Natural killer cell (primary cell): ENCODE results near the gene WNK3. TPM values are rescaled to one million over a fixed set of nuclear protein-coding genes. Genes with fewer than 3 reads are reported as not detected.

ENCODE experiments used
- ATAC-seq, 3 donors: fragments of 150-1000 bp in 2 of 3; fragments of 200-7000 bp in 1 of 3; cut with Tn5 transposase; 1 replicate in 1 of 3; 2 replicates in 2 of 3; pipeline ENCODE4 v1.10.0; 2021; ENCODE audit warnings: mild to moderate bottlenecking in 2 of 3, moderate library complexity in 2 of 3
- DNase-seq, 2 donors: peaks; one replicate each; pipeline versions ENCODE4 v3.0.0 to v3.0.0-alpha.2; 2013 to 2021; ENCODE audit warnings: mixed read lengths in 1 of 2
- H3K27ac ChIP-seq: one replicate; pipeline ENCODE4 v1.5.1; 2013; ENCODE audit warnings: mild to moderate bottlenecking, low read length
- H3K27me3 ChIP-seq: one replicate; pipeline ENCODE4 v1.6.1; 2013; ENCODE audit warnings: low read length; ENCODE audit not compliant: control insufficient read depth, insufficient read depth
- H3K36me3 ChIP-seq: one replicate; pipeline ENCODE4 v1.6.1; 2013; ENCODE audit warnings: low read length; ENCODE audit not compliant: control insufficient read depth, insufficient read depth
- H3K4me1 ChIP-seq: one replicate; pipeline ENCODE4 v1.6.1; 2013; ENCODE audit warnings: low read length; ENCODE audit not compliant: control insufficient read depth, insufficient read depth
- H3K4me3 ChIP-seq: one replicate; pipeline ENCODE4 v1.5.1; 2013; ENCODE audit warnings: low read length
- H3K9me3 ChIP-seq: one replicate; pipeline ENCODE4 v1.6.1; 2013; ENCODE audit warnings: low read length; ENCODE audit not compliant: control insufficient read depth, insufficient read depth
- H3K27ac Mint-ChIP-seq, 2 donors: one replicate each; pipeline ENCODE4 v1.8.0; 2022; ENCODE audit warnings: mild to moderate bottlenecking in 2 of 2, mixed read lengths in 2 of 2, moderate library complexity in 1 of 2
- H3K27me3 Mint-ChIP-seq, 2 donors: one replicate each; pipeline ENCODE4 v1.8.0; 2022; ENCODE audit warnings: low read depth in 2 of 2, mixed read lengths in 2 of 2
- H3K36me3 Mint-ChIP-seq: one replicate; pipeline ENCODE4 v1.8.0; 2022; ENCODE audit warnings: mixed read lengths
- H3K4me1 Mint-ChIP-seq, 2 donors: one replicate each; pipeline ENCODE4 v1.8.0; 2022; ENCODE audit warnings: mixed read lengths in 2 of 2
- H3K4me3 Mint-ChIP-seq: one replicate; pipeline ENCODE4 v1.8.0; 2022; ENCODE audit warnings: mild to moderate bottlenecking, moderate library complexity, mixed read lengths
- H3K9me3 Mint-ChIP-seq, 2 donors: one replicate each; pipeline ENCODE4 v1.8.0; 2022; ENCODE audit warnings: mixed read lengths in 2 of 2
- CTCF ChIP-seq: fragments of 200-600 bp; IDR thresholded peaks from one replicate; pipeline ENCODE4 v1.8.0; 2022; ENCODE audit warnings: antibody characterized with exemption
- WGBS: methylation state at CpG from one replicate; pipeline ENCODE4 v1.1.7; 2013; ENCODE audit warnings: missing lambda C conversion rate; ENCODE audit not compliant: insufficient coverage; 5-methylcytosine and 5-hydroxymethylcytosine counted together
- intact Hi-C: fragments of 100-400 bp; cut with micrococcal nuclease; formaldehyde crosslinking; loops from one replicate; pipeline ENCODE4 v1.14.2; 2022
- total RNA-seq, 4 donors: library from RNA; stranded (reverse); fragments of 120-200 nt in 1 of 4; gene quantifications; one replicate each; pipeline versions ENCODE4 v1.2.3 to v1.2.4, GENCODE V29; 2013 to 2022

The WNK3 gene
- total RNA-seq, 3 donors from 2014 or later (not counting 1 experiment from before 2014, with no cell fraction given), result 0.05 to 0.13 TPM; not detected in 1

- H3K27me3 ChIP-seq, result no peaks in the 10 kb centered on the region
- H3K27ac Mint-ChIP-seq, result no peak overlapping the region
- H3K27me3 Mint-ChIP-seq, result no peaks in the 10 kb centered on the region
- H3K9me3 Mint-ChIP-seq, result no peaks in the 10 kb centered on the region
- no peaks in the 10 kb centered on the region for H3K36me3 Mint-ChIP-seq
- ATAC-seq, result no peak
- DNase-seq, result no peak
- H3K9me3 ChIP-seq, result no peaks in the 10 kb centered on the region
- no peak overlapping the region for H3K4me3 Mint-ChIP-seq
- intact Hi-C loops, result no loop called here
- no peak for TF ChIP-seq CTCF
- H3K4me1 ChIP-seq, result no peaks in the 10 kb centered on the region
- H3K27ac ChIP-seq, result no peak overlapping the region
- WGBS, result 94% methylated on average over 3 of the region's 3 CpGs
- peaks cover 0 to 16% of the 10 kb centered on the region in 2 donors for H3K4me1 Mint-ChIP-seq
- no peak overlapping the region for H3K4me3 ChIP-seq
- H3K36me3 ChIP-seq, result no peaks in the 10 kb centered on the region
Observed at GRCh38 chrX:54172455-54172854, 185.4 kb downstream of the WNK3 start.

GRCh38 chrX:54171527-54172250 is 186.2 kb downstream of the WNK3 start:
- H3K27ac Mint-ChIP-seq, result no peak overlapping the region
- Histone ChIP-seq H3K27ac (no peak overlapping the region), H3K9me3 (no peaks in the 10 kb centered on the region), H3K4me3 (no peak overlapping the region), H3K4me1 (no peaks in the 10 kb centered on the region), H3K27me3 (no peaks in the 10 kb centered on the region), H3K36me3 (no peaks in the 10 kb centered on the region)
- peaks cover 0 to 8% of the 10 kb centered on the region in 2 donors for H3K4me1 Mint-ChIP-seq
- H3K36me3 Mint-ChIP-seq, result no peaks in the 10 kb centered on the region
- no peak for DNase-seq
- no peaks in the 10 kb centered on the region for H3K27me3 Mint-ChIP-seq
- ATAC-seq, result no peak
- no peak for TF ChIP-seq CTCF
- intact Hi-C loops, result no loop called here
- 88% methylated on average over 4 of the region's 4 CpGs for WGBS
- H3K4me3 Mint-ChIP-seq, result no peak overlapping the region
- no peaks in the 10 kb centered on the region for H3K9me3 Mint-ChIP-seq

GRCh38 chrX:54171091-54171490 is 186.8 kb downstream of the WNK3 start:
- H3K27me3 ChIP-seq, result no peaks in the 10 kb centered on the region
- no peak overlapping the region for H3K27ac ChIP-seq
- TF ChIP-seq CTCF, result no peak
- no peaks in the 10 kb centered on the region for H3K4me1 ChIP-seq
- intact Hi-C loops, result no loop called here
- Mint-ChIP-seq H3K27ac (no peak overlapping the region), H3K36me3 (no peaks in the 10 kb centered on the region), H3K27me3 (no peaks in the 10 kb centered on the region), H3K4me1 (peaks cover 0 to 6% of the 10 kb centered on the region in 2 donors), H3K9me3 (no peaks in the 10 kb centered on the region), H3K4me3 (no peak overlapping the region)
- DNase-seq (no peak), ATAC-seq (no peak)
- H3K4me3 ChIP-seq, result no peak overlapping the region
- H3K36me3 ChIP-seq, result no peaks in the 10 kb centered on the region
- no peaks in the 10 kb centered on the region for H3K9me3 ChIP-seq

GRCh38 chrX:54166915-54167314 is 190.9 kb downstream of the WNK3 start:
- H3K27me3 Mint-ChIP-seq, result no peaks in the 10 kb centered on the region
- no peak for ATAC-seq
- no peaks in the 10 kb centered on the region for H3K9me3 ChIP-seq
- H3K4me1 ChIP-seq, result no peaks in the 10 kb centered on the region
- H3K27me3 ChIP-seq, result no peaks in the 10 kb centered on the region
- H3K27ac ChIP-seq, result no peak overlapping the region
- H3K4me3 Mint-ChIP-seq, result no peak overlapping the region
- no peaks in the 10 kb centered on the region for H3K36me3 Mint-ChIP-seq
- no peaks in the 10 kb centered on the region for H3K4me1 Mint-ChIP-seq
- DNase-seq, result no peak
- WGBS, result 85% methylated on average over 3 of the region's 4 CpGs
- H3K36me3 ChIP-seq, result no peaks in the 10 kb centered on the region
- no peak overlapping the region for H3K27ac Mint-ChIP-seq
- intact Hi-C loops, result no loop called here
- no peaks in the 10 kb centered on the region for H3K9me3 Mint-ChIP-seq
- no peak for TF ChIP-seq CTCF
- H3K4me3 ChIP-seq, result no peak overlapping the region
